T-helper 2 cell treated with Interferon-gamma antibody and Interleukin-4, amounts not matched to agents 100 ng/mL and 5 ng/mL, for 36 hours (primary cell): ENCODE data around the gene ZNF668. TPM values are rescaled to one million over a fixed set of nuclear protein-coding genes. Genes with fewer than 3 reads are reported as not detected.

Experiments used
- intact Hi-C: fragments of 100-400 bp; cut with micrococcal nuclease; formaldehyde crosslinking; loops from one replicate; pipeline ENCODE4 v1.15.1; 2023
- total RNA-seq: library from RNA; stranded (reverse); gene quantifications from 2 replicates; pipeline ENCODE4 v1.2.3, GENCODE V29; 2022

ZNF668 gene
- total RNA-seq, 1 donor from 2014 or later = 13.6 TPM

DNA sequence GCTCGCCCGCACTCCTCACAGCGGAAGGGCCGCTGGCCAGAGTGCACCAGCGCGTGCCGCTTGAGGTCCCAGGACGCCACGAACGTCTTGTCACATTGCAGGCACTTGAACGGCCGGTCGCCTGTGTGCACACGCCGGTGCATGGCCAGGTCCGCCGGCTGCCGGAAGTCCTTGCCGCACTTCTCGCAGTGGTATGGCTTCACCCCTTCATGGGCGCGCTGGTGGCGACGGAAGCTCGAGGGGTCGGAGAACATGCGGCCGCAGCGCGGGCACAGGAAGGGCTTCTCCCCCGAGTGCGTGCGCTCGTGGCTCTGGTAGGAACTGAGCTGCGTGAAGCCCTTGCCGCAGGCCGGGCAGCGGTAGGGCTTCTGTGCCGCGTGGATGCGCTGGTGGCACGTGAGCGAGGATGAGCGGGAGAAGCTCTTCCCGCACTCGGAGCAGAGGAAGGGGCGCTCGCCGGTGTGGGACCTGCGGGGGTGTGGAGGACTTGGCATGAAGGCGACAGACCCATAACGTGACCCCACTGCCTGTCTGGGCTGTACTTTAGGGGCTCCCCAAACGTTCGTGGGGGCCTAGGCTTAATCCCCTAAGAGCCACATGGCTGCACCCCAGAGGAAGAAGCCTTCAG, 12.1 kb downstream of the ZNF668 start:
- intact Hi-C loops = no loop called here

DNA sequence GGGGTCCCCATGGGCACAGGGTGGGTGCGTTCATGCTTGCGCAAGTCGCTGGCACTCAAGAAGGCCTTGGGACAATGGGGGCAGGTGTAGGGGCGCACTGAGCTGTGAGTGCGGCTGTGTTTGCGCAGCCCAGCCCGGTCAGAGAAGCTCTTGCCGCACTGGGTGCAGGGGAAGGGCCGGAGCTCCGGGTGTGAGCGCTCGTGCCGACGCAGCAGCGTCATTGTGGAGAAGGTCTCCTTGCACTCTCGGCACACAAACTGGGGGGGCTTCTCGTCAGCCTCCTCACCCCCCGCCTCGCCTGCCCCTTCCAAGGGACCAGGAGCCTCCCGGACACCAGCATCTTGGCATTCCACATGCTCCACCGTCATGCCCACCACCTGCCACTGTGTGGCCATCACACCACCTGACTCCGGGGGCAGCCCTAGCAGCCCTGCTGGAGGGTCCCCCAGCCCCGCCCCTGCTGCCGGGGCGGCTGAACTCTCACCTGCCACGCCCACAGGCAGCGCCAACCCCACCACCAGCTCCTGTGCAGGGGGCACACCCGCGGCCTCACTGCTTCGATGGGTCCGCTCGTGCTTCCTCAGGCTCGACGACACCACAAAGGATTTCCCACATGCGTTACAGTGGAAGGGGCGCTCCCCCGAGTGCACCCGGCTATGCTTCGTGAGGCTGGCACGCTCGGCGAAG, 12.8 kb downstream of the ZNF668 start:
- intact Hi-C loops = no loop called here

DNA sequence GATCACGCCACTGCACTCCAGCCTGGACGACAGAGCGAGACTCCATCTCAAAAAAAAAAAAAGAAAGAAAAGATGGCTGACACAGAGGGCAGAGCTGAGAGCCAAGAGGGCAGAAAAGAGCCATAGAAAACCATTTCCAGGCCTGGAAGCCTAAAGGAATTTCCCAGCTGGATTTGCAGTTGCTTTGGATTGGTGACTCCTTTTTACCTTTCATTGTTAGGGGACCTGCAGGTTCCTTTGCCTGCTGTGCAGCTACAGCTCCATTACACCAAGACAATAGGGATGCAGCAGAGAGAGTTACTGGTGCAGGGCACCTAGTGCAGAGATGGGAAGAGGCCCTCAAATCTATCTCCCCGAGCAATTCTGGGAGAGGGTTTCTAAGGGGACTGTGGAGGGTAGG, 18.4 kb downstream of the ZNF668 start:
- intact Hi-C loops = no loop called here

DNA sequence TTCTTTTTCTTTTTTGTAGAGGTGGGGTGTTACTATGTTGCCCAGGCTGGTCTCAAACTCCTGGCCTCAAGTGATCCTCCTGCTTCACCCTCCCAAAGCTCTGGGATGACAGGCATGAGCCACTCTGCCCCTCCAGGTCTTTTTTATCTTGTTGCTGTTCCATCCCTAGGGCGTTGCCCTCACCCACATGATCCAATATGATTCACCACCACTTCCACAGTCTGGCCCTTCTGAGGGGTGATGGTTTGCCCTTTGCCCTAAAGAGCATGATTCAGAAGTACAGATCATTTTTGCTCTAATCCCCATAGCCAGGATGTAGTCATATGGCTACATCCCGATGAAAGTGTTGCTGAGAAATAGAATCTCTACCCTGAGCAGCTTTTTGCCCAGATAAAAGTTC, 21.9 kb downstream of the ZNF668 start:
- intact Hi-C loops = no loop called here

DNA sequence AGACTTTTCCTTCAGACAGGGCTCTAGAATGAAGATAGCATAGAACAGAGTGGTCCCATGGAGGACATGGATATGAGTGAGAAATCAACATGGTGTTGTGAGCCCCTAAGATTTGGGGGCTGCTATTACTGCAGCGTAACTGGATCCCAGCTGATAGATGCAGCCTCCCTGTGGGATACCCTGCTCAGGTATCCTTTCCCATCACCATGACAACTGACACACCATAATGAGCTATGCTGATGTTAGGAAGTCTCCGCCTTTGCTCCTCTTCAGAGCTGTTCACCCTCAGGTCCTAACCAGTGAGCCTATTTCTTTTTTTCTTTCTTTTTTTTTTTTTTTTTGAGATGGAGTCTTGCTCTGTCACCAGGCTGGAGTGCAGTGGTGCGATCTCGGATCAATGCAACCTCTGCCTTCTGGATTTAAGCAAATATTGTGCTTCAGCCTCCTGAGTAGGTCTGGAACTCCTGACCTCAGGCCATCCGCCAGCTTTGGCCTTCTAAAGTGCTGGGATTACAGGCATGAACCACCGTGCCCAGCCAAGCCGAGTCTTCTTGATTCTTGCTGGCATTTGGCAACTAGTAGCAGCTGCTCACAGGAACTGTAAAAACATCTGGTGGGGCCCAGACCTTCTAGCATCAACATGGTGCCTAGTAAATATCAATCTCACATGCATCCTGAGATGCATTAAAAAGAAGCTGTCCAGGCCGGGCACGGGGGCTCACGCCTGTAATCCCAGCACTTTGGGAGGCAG, 23.6 kb downstream of the ZNF668 start:
- intact Hi-C loops = no loop called here

DNA sequence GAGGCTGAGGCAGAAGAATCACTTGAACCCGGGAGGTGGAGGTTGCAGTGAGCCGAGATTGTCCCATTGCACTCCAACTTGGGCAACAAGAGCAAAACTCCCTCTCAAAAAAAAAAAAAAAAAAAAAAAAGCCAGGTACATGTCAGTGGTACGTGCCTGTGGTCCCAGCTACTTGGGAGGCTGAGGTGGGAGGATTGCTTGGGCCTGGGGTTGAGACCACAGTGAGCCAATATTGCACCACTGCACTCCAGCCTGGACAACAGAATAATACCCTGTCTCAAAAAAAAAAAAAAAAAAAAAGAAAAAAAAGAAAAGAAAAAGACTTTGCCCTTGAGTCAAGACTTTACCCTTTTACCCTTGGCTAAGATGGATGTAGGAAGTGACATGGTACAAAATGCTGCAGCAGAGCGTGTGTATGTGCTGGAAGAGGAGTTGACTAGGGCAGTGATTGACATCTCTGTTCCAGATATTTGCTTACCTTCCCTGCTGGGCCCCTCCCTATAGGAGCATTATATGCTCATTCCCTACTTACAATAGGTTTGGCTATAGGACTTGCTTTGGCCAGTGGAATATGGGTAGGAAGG, 30.1 kb downstream of the ZNF668 start:
- intact Hi-C loops = no loop called here

DNA sequence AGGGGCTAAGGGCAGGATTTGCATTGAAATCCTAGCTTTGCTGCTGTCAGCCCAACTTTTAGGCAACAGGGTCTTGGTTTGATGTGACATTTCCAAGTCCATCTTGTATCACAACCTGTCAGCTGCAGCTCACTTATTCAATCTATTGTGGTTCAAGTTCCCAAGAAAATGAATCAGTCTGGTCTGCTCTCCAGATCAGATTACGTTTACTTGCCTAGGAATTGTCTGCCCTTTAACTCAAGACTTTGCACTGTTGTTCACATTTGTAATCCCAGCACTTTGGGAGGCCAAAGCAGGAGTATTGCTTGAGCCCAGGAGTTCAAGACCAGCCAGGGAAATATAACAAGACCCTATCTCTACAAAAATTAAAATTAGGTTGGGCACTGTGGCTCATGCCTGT, 30.7 kb downstream of the ZNF668 start:
- intact Hi-C loops = no loop called here

DNA sequence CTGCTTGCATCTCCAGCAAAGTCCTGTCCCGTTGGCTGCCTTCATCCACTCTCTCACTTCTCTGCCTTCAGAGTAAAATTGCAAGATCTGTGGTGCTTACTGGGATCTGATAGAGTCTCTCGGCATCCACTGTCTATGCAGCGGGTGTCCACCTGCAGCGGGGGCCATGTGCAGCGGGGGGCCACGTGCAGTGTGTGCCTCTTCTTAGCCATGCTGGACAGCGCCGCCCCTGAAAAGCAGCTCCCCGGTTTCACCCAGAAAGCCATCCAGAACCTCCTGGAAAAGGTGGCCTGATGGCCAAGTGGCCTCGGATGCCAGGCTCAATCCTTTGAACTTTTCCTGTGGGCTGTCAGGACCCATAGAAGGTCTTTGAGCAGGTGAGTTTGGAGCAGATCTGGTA, 31.2 kb downstream of the ZNF668 start:
- intact Hi-C loops = no loop called here

DNA sequence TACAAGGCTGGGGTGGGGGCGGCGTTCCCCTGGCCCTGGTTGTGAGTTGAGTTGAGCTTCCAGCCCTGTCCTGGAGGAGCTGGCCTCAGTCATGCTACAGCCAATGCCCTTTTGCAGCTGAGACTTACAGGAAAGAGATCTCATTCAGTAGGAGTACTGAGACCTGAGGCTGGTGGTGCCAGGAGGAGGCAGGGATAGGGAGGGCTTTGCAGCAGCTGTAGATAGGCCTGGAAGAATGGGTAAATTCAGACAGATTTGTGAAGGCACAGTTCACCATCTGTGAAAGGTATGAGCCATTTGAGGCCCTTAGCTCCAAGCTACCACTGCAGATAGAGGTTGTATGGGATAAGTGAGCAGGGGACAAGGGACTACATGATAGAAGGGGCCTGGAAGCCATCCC, 35.0 kb downstream of the ZNF668 start:
- intact Hi-C loops = no loop called here

DNA sequence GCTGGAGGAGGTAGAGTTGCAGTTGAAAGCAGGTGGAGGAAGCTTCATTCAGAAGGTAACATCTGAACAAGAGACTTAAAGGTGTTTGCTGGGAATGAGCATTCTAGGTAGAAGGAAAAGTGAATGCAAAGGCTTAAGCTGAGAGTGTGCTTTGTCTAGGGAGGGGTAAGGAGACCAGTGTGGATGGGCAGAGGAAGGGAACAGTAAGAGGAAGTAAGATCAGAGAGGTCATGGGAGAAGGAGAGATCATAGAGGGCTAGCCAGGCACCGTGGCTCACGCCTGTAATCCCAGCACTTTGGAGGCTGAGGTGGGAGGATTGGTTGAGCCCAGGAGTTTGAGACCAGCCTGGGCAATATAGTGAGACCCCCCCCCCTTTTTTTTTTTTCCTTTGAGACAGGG, 37.3 kb downstream of the ZNF668 start:
- intact Hi-C loops = no loop called here

DNA sequence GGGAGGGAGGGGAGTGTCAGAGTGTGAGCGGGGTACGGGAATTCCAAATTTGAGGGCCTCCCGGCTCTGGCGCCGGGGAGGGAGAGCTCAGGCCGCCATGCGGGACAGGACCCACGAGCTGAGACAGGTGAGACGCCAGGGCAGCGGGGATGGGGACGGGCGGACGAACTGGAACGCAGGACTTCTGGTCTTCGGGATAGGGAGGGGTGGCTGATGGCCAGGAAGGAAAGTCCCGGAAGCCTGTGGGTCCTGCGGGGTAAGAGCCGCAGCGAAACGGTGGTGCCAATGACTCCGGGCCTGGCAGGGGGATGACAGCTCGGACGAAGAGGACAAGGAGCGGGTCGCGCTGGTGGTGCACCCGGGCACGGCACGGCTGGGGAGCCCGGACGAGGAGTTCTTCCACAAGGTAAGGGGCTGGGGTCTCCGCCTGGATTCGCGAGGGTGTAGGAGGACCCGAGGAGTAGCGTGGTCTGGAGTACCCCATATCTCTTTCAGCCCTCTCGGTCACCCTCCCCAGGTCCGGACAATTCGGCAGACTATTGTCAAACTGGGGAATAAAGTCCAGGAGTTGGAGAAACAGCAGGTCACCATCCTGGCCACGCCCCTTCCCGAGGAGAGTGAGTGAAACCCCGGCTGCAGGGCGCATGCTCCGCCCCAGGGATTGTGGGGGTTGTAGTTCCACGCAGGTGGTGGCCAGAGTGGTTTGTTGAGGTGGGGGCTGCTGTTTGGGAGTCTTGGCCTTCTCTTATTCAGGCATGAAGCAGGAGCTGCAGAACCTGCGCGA, 40.1 kb downstream of the ZNF668 start:
- intact Hi-C loops = loop anchor here (1.0 to 5.0 kb wide), 11 partner anchors 37 to 833 kb away; partner anchors contain the start of genes ARMC5, FUS, KAT8 and SETD1A

DNA sequence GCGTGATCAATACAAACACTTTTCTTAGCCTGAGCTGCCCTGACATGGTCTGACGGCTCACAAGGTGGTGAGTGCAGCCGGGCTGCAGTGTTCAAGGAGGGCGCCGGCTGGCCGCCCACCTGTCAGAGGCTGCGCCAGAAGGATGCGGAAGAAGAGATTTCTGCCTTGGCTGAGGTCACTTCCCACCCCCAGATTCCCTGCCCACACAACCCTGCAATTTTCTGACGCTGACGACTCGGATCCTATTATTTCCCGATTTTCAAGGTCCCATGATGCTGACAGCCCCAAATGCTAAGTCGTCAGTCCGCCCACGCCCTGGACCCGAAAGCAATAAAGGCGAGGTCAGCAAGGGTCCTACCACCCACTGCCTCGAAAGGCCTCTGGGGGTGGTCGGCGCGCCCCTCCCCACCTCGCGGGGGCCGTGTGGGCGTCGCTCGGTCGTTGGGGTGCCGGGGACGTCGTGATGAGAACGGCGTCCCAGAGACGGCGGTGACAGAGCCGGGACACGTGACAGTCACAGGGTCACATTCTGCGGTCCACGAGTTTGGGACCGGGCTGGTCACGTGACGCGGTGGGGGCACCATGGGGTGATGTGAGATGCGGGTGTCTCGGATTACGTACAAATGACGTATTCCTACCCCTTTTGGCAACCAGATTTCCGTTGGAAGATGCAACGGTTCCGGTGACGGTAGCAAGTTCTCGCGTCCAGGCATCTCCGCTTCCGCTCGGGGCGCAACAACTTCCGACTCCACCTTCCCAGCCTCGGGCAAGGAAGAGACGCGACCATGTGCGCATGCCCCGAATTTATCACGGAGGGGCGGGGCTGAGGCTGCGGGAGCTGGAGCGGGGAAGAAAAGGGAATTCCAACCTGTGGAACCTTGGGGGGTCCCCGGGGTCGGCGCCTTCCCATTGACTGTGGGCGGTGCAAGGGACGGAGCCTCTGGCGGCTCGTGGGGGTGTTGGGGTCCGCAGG, 41.0 kb downstream of the ZNF668 start, which contains the start of gene STX4:
Gene STX4, plus strand, starts transcription at position 823 of the 973 bp plus-strand sequence. CDS start 248 bp downstream, outside the sequence.
- intact Hi-C loops = loop anchor here (1.0 to 5.0 kb wide), 10 partner anchors 36 to 834 kb away; partner anchors contain the start of genes ARMC5, FUS, KAT8 and SETD1A

DNA sequence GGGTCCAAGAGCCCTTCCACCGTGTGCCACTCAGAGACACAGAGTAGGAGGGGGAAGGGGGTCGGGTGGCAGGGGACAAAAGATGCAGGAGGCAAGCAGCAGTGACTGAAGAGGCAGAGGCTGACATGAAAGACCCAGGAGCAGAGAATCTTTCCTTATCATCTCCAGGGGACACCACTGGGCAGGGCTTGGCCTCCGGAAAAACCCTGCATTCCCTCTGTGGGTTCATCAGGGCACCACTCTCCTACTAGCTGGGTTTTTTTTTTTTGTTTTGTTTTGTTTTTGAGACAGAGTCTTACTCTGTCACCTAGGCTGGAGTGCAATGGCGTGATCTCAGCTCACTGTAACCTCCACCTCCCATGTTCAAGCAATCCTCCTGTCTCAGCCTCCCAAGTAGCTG, 42.8 kb downstream of the ZNF668 start:
- intact Hi-C loops = loop anchor here (5.0 kb wide), 4 partner anchors 86 to 836 kb away; partner anchors contain the start of genes FUS, KAT8 and SRCAP

DNA sequence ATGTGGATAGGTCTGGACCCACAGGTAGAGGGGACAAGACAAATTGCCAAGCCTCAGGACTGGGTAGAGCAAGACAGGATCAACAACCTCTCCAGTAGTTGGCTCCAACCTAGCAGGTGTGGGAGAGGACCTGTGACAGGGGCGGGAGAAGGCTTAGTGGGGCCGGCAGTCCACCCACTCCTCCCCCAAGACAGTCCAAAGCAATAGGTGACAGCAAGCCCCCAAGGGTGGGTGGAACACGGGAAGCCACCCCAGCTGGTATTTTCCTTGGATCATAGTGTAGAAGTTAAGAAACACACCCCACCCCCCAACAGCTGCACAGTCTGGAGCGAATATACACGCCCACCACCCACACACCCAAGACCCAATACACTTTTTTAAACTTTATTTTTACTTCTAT, 44.8 kb downstream of the ZNF668 start:
- intact Hi-C loops = no loop called here

DNA sequence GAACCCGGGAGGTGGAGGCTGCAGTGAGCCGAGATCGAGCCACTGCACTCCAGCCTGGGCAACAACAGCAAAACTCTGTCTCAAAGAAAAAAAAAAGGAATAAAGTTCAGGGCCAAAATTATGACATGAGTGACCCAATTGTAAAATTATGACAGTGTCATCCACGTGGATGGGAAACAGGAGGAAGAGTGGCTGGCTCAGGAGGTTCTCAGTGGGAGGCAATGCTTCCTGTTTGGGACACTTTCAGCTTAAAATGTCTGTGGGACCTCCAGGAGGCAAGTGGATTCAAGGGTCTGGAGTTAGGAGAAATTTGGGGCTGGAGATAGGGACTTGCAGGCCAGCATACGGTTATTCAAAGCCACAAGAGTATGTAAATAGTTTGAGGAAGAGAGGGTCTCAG, 48.7 kb downstream of the ZNF668 start:
- intact Hi-C loops = no loop called here

DNA sequence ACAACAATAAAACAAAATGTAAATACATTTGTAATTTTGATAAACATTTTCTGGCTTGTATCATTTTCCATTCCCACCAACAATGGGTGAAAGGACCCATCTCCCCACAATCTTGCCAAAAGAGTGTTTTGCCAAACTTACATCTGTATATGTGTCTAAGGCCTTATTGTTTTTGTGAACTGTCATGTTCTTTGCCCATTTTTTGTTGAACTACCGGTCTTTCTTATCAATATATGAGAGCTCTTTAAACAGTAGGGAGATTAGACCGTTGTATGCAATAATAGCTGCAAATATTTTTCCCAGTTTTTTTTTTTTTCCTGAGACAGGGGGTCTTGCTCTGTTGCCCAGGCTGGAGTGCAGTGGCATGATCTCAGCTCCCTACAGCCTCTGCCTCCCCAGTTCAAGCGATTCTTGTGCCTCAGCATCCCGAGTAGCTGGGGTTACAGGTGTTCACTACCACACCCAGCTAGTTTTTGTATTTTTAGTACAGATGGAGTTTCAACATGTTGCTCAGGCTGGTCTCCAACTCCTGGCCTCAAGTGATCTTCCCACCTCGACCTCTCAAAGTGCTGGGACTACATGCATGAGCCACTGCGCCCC, 50.3 kb downstream of the ZNF668 start:
- intact Hi-C loops = no loop called here

DNA sequence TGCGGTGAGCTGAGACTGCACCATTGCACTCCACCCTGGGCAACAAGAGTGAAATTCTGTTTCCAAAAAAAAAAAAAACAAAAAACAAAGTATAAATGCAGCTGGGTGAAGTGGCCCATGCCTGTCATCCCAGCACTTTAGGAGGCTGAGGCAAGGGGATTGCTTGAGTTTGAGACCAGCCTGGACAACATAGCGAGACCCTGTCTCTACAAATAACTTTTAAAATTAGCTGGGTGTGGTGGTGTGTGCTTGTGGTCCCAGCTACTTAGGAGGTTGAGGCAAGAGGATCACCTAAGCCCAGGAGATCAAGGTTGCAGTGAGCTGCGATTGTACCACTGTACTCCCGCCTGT, 50.8 kb downstream of the ZNF668 start:
- intact Hi-C loops = no loop called here

DNA sequence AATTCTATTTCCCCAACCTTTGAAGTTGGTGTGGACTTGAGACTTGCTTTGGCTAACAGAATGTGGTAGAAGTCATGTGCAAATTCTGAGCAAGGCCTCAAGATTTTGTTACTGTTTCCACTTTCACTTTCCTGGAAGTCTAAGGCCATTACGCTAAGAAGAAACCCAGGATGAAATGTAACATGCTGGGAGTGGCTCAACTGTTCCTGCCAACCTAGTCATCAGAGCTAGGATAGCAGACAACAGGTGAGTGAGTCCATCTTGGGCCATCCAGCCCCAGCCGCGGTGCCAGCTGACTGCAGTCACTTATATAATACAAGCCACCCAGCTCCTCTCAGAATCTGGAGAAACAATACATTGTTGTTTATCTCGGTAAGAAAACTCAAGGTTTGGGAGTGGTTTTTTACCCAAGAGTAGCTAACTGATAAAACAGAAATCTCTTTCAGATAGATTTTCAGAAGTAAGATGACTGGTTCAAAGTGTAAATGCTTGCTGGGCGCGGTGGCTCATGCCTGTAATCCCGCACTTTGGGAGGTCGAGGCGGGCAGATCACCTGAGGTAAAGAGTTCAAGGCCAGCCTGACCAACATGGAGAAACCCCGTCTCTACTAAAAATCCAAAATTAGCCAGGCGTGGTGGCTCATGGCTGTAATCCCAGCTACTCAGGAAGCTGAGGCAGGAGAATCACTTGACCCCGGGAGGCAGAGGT, 51.3 kb downstream of the ZNF668 start:
- intact Hi-C loops = no loop called here

DNA sequence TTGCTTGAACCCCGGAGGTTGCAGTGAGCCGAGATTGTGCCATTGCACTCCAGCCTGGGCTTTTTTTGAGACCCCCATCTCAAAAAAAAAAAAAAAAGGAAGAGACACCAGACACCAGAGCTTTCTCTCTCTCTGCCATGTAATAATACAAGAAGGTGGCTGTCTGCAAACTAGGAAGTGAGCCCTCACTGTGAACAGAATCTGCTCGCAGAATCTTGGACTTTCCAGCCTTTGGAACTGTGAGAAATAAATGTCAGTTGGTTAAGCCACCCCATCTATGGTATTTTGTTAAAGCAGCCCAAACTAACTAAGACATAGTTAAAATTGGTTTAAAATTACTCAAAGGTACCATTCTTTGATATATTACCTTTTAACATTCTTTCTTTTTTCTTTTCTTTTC, 53.5 kb downstream of the ZNF668 start:
- intact Hi-C loops = no loop called here
